Mesenchymal stem cell (in vitro differentiated cells and primary cell): Measurements from ENCODE around the gene PSAT1.

ENCODE experiments used
- DNase-seq: peaks from one replicate; pipeline ENCODE4 v3.0.0-alpha.2; 2013
- H2AFZ ChIP-seq: one replicate; pipeline ENCODE4 v1.6.1; 2013; ENCODE audit warnings: low read depth, mild to moderate bottlenecking, control low read depth, inconsistent platforms, low read length, moderate library complexity
- H2AK5ac ChIP-seq: 2 replicates; pipeline ENCODE4 v1.6.1; 2013; ENCODE audit warnings: low read length, moderate library complexity, mild to moderate bottlenecking, inconsistent platforms; ENCODE audit not compliant: severe bottlenecking
- H2BK120ac ChIP-seq: one replicate; pipeline ENCODE4 v1.6.1; 2013; ENCODE audit warnings: low read depth, mild to moderate bottlenecking, inconsistent platforms, low read length, moderate library complexity
- H2BK12ac ChIP-seq, 2 experiments: one replicate each; pipeline ENCODE4 v1.6.1; 2013; ENCODE audit warnings: inconsistent platforms in 2 of 2, low read length in 2 of 2, mild to moderate bottlenecking in 2 of 2, moderate library complexity in 2 of 2, control low read depth in 1 of 2
- H2BK15ac ChIP-seq: one replicate; pipeline ENCODE4 v1.6.1; 2013; ENCODE audit warnings: mild to moderate bottlenecking, low read depth, inconsistent platforms; ENCODE audit not compliant: poor library complexity, severe bottlenecking
- H2BK5ac ChIP-seq: 2 replicates; pipeline ENCODE4 v1.6.1; 2013; ENCODE audit warnings: low read depth, mild to moderate bottlenecking, low read length, control low read depth, inconsistent platforms; ENCODE audit not compliant: poor library complexity, severe bottlenecking
- H3K14ac ChIP-seq, 2 experiments: one replicate each; pipeline ENCODE4 v1.6.1; 2013; ENCODE audit warnings: inconsistent platforms in 2 of 2, low read length in 2 of 2, control low read depth in 1 of 2, mild to moderate bottlenecking in 1 of 2, moderate library complexity in 1 of 2
- H3K18ac ChIP-seq, 2 experiments: one replicate each; pipeline ENCODE4 v1.6.1; 2013; ENCODE audit warnings: inconsistent platforms in 2 of 2, low read length in 2 of 2, control low read depth in 1 of 2, low read depth in 1 of 2, mild to moderate bottlenecking in 1 of 2
- H3K23ac ChIP-seq, 2 experiments: one replicate each; pipeline ENCODE4 v1.6.1; 2013; ENCODE audit warnings: inconsistent platforms in 2 of 2, low read length in 2 of 2, mild to moderate bottlenecking in 2 of 2, moderate library complexity in 2 of 2, control low read depth in 1 of 2
- H3K27ac ChIP-seq: 2 replicates; pipeline ENCODE4 v1.5.1; 2013; ENCODE audit warnings: mild to moderate bottlenecking, moderate library complexity, low read length, control low read depth, inconsistent platforms; ENCODE audit not compliant: poor library complexity, severe bottlenecking
- H3K27me3 ChIP-seq, 2 experiments: 2 replicates each; pipeline versions ENCODE4 v1.6.1 to v1.7.0; 2013; ENCODE audit warnings: low read length in 2 of 2, mild to moderate bottlenecking in 2 of 2, moderate library complexity in 2 of 2, control low read depth in 1 of 2, inconsistent platforms in 1 of 2; ENCODE audit not compliant: control insufficient read depth in 1 of 2, insufficient read depth in 1 of 2
- H3K36me3 ChIP-seq, 2 experiments: 2 replicates each; pipeline versions ENCODE4 v1.6.1 to v1.7.0; 2013; ENCODE audit warnings: low read length in 2 of 2, control low read depth in 1 of 2, inconsistent platforms in 1 of 2, low read depth in 1 of 2, mild to moderate bottlenecking in 1 of 2; ENCODE audit not compliant: insufficient read depth in 2 of 2, control insufficient read depth in 1 of 2
- H3K4ac ChIP-seq, 2 experiments: one replicate each; pipeline ENCODE4 v1.6.1; 2013; ENCODE audit warnings: inconsistent platforms in 2 of 2, low read length in 2 of 2, mild to moderate bottlenecking in 2 of 2, moderate library complexity in 2 of 2, control low read depth in 1 of 2, low read depth in 1 of 2
- H3K4me1 ChIP-seq: 2 replicates; pipeline ENCODE4 v1.6.1; 2013; ENCODE audit warnings: low read depth, low read length, control low read depth; ENCODE audit not compliant: control insufficient read depth, insufficient read depth
- H3K4me2 ChIP-seq: 2 replicates; pipeline ENCODE4 v1.6.1; 2013; ENCODE audit warnings: low read length, mild to moderate bottlenecking, inconsistent platforms; ENCODE audit not compliant: poor library complexity, severe bottlenecking
- H3K4me3 ChIP-seq, 2 experiments: 2 replicates each; pipeline versions ENCODE4 v1.5.1 to v1.7.0; 2013; ENCODE audit warnings: low read length in 2 of 2, mild to moderate bottlenecking in 2 of 2, control low read depth in 1 of 2, low read depth in 1 of 2; ENCODE audit not compliant: insufficient read depth in 1 of 2
- H3K79me1 ChIP-seq: replicated peaks from 2 replicates; pipeline ENCODE4 v1.6.1; 2013; ENCODE audit warnings: mild to moderate bottlenecking, control low read depth, low read length, inconsistent platforms; ENCODE audit not compliant: poor library complexity, severe bottlenecking
- H3K9ac ChIP-seq: 2 replicates; pipeline ENCODE4 v1.7.0; 2013; ENCODE audit warnings: mild to moderate bottlenecking, low read length, moderate library complexity
- H3K9me3 ChIP-seq: 2 replicates; pipeline ENCODE4 v1.7.0; 2013; ENCODE audit warnings: mild to moderate bottlenecking, low read length; ENCODE audit not compliant: control insufficient read depth
- H4K8ac ChIP-seq: one replicate; pipeline ENCODE4 v1.6.1; 2013; ENCODE audit warnings: inconsistent platforms, mild to moderate bottlenecking, low read length, moderate library complexity
- H4K91ac ChIP-seq: one replicate; pipeline ENCODE4 v1.6.1; 2013; ENCODE audit warnings: mild to moderate bottlenecking, low read length, inconsistent platforms
- WGBS: methylation state at CpG from one replicate; pipeline ENCODE4 v1.1.7; 2013; ENCODE audit warnings: mixed read lengths; 5-methylcytosine and 5-hydroxymethylcytosine counted together

The PSAT1 gene

DNA sequence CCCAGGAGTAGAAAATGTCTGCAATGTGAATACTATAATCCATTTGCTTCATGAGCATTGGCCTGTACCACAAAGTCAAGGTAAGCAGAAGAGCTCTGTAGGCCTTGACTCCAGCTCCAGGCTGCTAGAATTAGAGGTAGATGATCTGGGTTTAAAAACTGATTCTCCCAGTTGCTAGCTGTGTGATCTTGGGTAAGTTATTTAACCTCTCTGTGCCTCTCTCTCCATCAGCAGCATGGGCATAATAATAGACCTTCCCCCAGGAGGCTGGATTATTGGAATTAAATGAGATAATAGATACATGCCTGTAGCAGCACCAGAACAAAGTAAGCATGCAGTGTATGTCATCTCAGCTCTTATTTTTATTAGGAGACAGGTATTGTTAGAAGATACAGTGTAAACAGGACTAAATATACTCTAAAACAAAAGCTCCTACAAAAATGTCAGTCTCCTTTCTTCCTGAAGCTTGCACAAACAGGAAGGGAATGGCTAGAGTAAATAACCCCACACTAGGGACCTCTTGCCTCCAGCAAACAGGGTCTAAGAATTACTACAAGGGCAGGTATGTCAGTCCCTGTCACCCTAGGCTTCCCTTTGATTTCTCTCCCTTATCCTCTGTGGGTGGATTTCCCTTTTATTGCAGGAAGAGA, 57.5 kb downstream of the PSAT1 start:
- Histone ChIP-seq H3K23ac (no peak overlapping the region), H3K4me2 (no peak overlapping the region), H2AK5ac (no peak overlapping the region), H3K79me1 (no peaks in the 10 kb centered on the region), H3K4ac (no peak overlapping the region), H3K9ac (no peak overlapping the region), H3K36me3 (peaks cover 0 to 4% of the 10 kb centered on the region in 2 experiments), H2BK15ac (no peak overlapping the region), H2BK12ac (no peak overlapping the region), H2AFZ (no peak overlapping the region), H3K9me3 (no peaks in the 10 kb centered on the region), H2BK5ac (no peak overlapping the region), H2BK120ac (no peak overlapping the region), H3K27ac (no peak overlapping the region), H3K18ac (no peak overlapping the region), H3K27me3 (peaks cover 0 to 3% of the 10 kb centered on the region in 2 experiments), H3K14ac (no peak overlapping the region), H4K8ac (no peak overlapping the region), H3K4me1 (peaks cover 2% of the 10 kb centered on the region), H4K91ac (no peak overlapping the region), H3K4me3 (no peak overlapping the region)
- DNase-seq, result no peak

DNA sequence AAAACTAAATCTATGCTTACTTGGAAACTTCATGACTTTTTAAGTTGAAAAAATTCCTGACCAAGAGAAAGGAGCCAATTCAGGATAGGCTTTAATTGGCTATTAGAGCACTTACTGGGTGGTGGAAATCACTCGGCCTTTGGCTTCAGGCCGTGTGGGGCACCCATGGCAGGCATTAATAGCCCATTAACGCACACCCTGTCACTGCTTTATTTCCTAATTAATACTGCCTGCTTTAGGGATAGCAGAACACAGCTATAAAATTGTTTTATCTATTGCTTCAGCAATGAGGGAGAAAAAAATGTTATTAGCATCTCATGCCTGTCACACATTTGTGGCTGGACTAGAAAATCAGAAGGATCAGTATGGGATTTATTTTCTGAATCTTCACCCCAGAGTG, 58.1 kb downstream of the PSAT1 start:
- H3K9ac ChIP-seq, result no peak overlapping the region
- no peak overlapping the region for H3K4me2 ChIP-seq
- H3K27ac ChIP-seq, result no peak overlapping the region
- no peaks in the 10 kb centered on the region for H3K9me3 ChIP-seq
- no peaks in the 10 kb centered on the region for H3K79me1 ChIP-seq
- no peak overlapping the region for H4K91ac ChIP-seq
- H2BK12ac ChIP-seq, result no peak overlapping the region
- H3K36me3 ChIP-seq, result peaks cover 0 to 4% of the 10 kb centered on the region in 2 experiments
- H3K4me3 ChIP-seq, result no peak overlapping the region
- H2BK5ac ChIP-seq, result no peak overlapping the region
- peaks cover 2% of the 10 kb centered on the region for H3K4me1 ChIP-seq
- H3K23ac ChIP-seq, result no peak overlapping the region
- H4K8ac ChIP-seq, result no peak overlapping the region
- no peak overlapping the region for H3K14ac ChIP-seq
- WGBS, result 57% methylated on average over 3 of the region's 3 CpGs
- no peak overlapping the region for H3K4ac ChIP-seq
- no peak overlapping the region for H2BK15ac ChIP-seq
- H2BK120ac ChIP-seq, result no peak overlapping the region
- no peak overlapping the region for H2AK5ac ChIP-seq
- H2AFZ ChIP-seq, result no peak overlapping the region
- no peak for DNase-seq
- H3K27me3 ChIP-seq, result peaks cover 0 to 6% of the 10 kb centered on the region in 2 experiments
- H3K18ac ChIP-seq, result no peak overlapping the region

DNA sequence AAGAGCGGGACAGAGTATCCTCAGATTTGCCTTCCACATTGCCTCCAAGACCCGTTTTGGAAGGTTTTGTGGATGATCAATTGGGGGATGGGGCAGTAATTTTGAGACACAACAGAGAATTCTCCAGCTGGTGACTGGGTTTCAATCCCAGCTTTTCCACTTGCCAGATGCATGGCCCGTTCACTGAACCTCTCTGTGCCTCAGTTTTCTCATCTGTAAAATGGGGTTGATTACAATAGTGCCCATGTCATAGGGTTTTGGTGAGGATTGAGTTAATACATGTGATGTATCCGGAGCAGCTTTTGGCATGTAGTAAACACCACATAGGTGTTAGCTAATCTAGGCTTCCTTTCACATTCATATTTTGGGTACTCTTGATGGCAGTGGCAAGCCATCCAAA, 59.7 kb downstream of the PSAT1 start:
- Histone ChIP-seq H3K18ac (no peak overlapping the region), H3K23ac (no peak overlapping the region), H4K8ac (no peak overlapping the region), H2BK120ac (no peak overlapping the region), H3K4ac (no peak overlapping the region), H3K27me3 (peaks cover 0 to 6% of the 10 kb centered on the region in 2 experiments), H3K4me2 (no peak overlapping the region), H3K36me3 (peaks cover 0 to 4% of the 10 kb centered on the region in 2 experiments), H3K9me3 (no peaks in the 10 kb centered on the region), H3K27ac (no peak overlapping the region), H2AFZ (no peak overlapping the region), H3K9ac (no peak overlapping the region), H3K14ac (no peak overlapping the region), H3K4me1 (peaks cover 2% of the 10 kb centered on the region), H2BK12ac (peak overlapping the region in 1 of 2 experiments; percentile 55), H3K4me3 (no peak overlapping the region), H2BK5ac (no peak overlapping the region), H2BK15ac (no peak overlapping the region), H3K79me1 (no peaks in the 10 kb centered on the region), H2AK5ac (no peak overlapping the region), H4K91ac (no peak overlapping the region)
- DNase-seq, result no peak
- WGBS, result 91% methylated on average over 4 of the region's 4 CpGs

DNA sequence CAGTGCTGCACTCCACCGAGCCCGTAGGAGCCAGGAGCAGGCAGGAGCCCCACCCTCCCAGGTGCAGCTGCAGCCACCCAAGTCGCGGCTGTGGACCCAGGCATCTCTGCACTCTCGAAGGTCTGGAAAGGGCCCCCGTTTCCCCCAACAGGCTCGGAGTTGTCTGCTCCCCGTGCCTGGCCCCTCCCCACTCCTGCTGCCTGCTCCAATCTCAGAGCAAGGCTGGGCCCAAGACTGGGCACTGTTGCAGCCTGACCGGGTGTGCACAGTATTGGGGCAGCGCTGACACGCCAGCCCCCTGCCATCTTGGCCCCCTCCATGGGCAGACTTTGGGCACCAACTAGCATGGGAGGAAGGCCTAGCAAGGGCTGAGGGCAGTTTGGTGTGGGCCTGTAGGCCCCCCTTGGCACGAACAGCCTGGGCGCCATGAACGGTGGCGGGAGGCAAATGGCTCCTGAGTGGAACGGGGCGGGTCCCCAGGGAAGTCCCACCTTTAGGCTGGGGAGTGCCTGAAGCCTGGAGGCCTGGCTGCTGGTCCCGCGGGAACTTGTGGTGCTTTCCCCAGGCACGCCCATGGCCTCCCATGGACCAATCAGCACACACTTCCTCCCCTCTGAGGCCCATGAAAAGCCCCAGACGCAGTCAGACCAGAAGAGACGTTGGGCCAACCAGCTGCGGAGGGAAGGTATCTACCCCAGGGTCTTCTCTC, 60.4 kb downstream of the PSAT1 start:
- no peak overlapping the region for H3K14ac ChIP-seq
- no peaks in the 10 kb centered on the region for H3K79me1 ChIP-seq
- no peak overlapping the region for H3K4me3 ChIP-seq
- no peak overlapping the region for H3K4ac ChIP-seq
- no peak overlapping the region for H2BK5ac ChIP-seq
- no peak overlapping the region for H3K18ac ChIP-seq
- H2AFZ ChIP-seq, result no peak overlapping the region
- H3K23ac ChIP-seq, result no peak overlapping the region
- H3K27ac ChIP-seq, result no peak overlapping the region
- no peak for DNase-seq
- peaks cover 0 to 4% of the 10 kb centered on the region in 2 experiments for H3K36me3 ChIP-seq
- H3K4me2 ChIP-seq, result no peak overlapping the region
- no peak overlapping the region for H4K8ac ChIP-seq
- H2AK5ac ChIP-seq, result no peak overlapping the region
- H3K9ac ChIP-seq, result no peak overlapping the region
- H3K27me3 ChIP-seq, result peaks cover 0 to 6% of the 10 kb centered on the region in 2 experiments
- no peak overlapping the region for H2BK15ac ChIP-seq
- 95% methylated on average over 23 of the region's 23 CpGs for WGBS
- H4K91ac ChIP-seq, result peak overlapping the region; percentile 78
- H2BK12ac ChIP-seq, result no peak overlapping the region
- H2BK120ac ChIP-seq, result no peak overlapping the region
- H3K9me3 ChIP-seq, result no peaks in the 10 kb centered on the region
- peaks cover 2% of the 10 kb centered on the region for H3K4me1 ChIP-seq
